ENCODE data around the gene MROH2A. TPM values are rescaled to one million over a fixed set of nuclear protein-coding genes. Genes with fewer than 3 reads are reported as not detected.

The MROH2A gene
- total and polyA plus RNA-seq, 5 experiments from 2014 or later: not detected

DNA sequence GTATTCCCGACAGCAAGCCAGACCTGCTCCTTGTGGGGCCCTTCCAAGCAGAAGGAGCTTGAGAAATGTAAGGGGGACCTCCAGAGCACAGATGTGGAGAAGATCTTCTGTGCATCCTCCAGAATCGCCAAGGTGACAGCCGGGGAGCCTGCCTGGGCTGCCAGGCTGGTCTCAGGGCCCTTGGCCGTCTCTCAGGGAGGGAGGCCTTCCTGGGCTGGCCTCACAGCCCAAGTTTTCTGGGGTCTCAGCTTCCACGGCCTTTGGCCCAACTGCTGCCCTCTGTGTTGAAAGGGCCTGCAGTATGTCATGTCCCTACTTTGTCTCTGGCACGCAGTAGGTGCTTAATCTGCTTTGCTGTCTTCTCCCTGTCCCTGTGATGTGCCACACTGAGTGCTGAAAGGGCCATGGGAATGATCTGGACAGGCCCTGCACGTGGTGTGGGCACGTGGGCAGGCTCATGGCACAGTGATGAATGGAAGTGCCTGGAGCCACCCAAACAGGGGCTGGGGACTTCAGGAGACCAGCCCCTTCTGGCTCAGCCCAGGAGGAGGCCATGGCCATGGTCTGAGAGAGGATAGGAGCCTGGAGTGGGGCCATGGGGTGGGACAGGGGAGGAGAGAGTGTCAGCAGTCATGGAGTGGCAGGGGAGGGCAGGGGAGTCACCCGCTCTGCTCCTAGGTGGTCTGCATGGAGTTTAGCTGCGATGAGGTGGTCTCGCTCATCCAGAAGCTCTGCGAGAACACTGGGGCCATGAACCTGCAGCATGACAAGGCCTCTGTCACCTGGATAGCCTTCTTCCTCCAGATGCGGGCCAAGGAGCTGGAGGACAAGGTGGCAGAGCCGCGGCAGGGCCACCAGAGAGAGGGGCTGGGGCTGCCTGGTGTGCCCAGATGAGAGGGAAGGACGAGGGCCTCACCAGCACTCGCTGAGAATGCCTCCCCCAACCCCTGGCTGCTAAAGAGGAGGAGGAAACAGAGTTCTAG, 40.8 kb downstream of the MROH2A start:
- POLR2A ChIA-PET: no interaction called here
- no peak for DNase-seq
- Mint-ChIP-seq H3K4me1 (peaks cover 0 to 7% (median 5%) of the 10 kb centered on the region in 4 donors), H3K27me3 (peaks cover 0 to 18% (median 11%) of the 10 kb centered on the region in 5 donors), H3K4me3 (no peak overlapping the region), H3K9me3 (no peaks in the 10 kb centered on the region), H3K36me3 (no peaks in the 10 kb centered on the region), H3K27ac (peak overlapping the region in 1 of 10 donors; percentile 18)
- no peak for ATAC-seq

DNA sequence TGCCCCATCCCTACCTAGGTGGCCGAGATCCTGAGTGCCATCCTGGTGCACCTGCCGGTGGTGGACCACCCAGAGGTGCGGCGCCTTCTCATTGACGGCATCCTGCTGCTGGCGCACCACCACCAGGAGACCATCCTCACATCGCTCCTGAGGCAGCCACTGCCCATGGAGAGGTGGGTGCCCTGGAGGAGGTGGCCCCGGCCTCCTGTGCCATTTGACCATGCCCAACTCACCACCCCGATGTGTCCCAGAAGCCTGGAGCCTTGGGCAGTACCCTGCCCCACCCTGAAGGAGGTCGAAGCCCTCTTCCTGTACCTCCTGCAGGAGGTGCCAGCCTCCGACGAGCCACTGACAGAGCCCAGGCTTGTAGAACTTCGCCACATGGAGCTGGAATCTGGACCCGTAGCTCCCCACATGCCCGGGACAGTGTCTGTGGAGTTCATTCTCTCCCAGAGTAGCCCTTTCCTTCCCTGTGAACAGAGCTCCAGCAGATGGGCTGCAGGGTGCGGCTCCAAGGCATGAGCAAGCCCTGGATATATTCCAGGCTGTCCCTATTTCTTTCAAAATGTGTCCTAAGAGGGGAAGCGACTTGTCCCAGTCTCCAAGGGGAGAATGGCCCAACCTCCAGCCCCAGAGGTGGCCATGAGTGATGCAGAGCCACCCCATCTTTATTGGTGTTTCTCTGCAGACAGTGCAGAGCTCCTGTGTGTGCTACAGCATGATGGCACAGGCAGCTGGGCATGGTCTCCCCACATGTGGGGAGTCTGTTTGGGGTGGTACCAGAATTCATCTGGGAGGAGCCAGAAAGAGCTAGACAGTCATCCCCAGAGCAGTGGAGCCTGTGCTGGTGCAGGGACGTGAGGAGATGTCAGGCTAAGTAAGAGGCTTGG, 42.0 kb downstream of the MROH2A start:
- POLR2A ChIA-PET: no interaction called here
- Mint-ChIP-seq H3K4me3 (no peak overlapping the region), H3K4me1 (peaks cover 0 to 7% (median 5%) of the 10 kb centered on the region in 4 donors), H3K27me3 (peaks cover 4 to 18% (median 11%) of the 10 kb centered on the region in 5 donors), H3K27ac (peak overlapping the region in 2 of 10 donors; percentile 27 to 79), H3K36me3 (no peaks in the 10 kb centered on the region), H3K9me3 (no peaks in the 10 kb centered on the region)
- peak in 2 of 10 donors; percentile 4 to 28 for DNase-seq
- ATAC-seq: no peak

DNA sequence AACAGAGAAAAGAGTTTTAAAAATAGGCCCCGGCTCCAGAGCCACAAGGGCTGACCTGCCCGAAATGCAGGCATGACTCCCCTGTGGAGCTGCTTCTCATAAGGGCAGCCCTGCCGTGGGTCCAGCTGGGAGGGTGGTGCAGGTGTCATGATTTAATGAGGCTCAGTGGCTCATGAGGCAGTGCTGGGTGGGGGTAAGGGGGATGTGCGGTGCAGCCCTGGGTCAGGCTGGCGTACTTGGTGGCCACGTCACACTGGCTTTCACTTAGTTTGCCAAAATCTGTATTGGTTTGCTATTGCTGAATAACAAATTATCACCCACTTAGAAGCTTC, 42.6 kb downstream of the MROH2A start:
- DNase-seq (no peak), ATAC-seq (no peak)
- peaks cover 0 to 7% (median 5%) of the 10 kb centered on the region in 4 donors for H3K4me1 Mint-ChIP-seq
- POLR2A ChIA-PET: no interaction called here
- H3K9me3 Mint-ChIP-seq: no peaks in the 10 kb centered on the region
- peaks cover 5 to 18% (median 9%) of the 10 kb centered on the region in 5 donors for H3K27me3 Mint-ChIP-seq
- H3K27ac Mint-ChIP-seq: no peak overlapping the region
- no peak overlapping the region for H3K4me3 Mint-ChIP-seq
- no peaks in the 10 kb centered on the region for H3K36me3 Mint-ChIP-seq

DNA sequence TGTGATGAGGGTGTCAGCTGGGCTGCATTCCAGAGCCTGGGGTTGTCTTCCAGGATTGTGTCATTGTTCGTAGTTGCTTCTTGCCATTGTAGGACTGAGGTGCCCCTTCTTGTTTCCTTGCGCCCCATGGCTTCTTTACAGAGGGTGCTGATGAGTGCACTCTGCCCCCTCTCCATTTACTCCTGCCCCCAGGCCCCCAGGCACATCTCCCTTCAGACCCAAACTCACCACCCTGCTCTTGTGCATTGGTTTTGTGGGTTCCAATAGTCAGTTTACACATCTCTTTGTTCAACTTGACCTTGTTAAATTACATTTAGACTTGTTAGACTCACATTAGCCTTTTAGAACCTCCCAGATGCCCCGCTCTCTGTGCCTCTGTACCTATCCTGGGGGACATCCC, 43.1 kb downstream of the MROH2A start:
- Mint-ChIP-seq H3K27ac (peak overlapping the region in 1 of 10 donors; percentile 62), H3K9me3 (peaks cover 0 to 2% (median 0%) of the 10 kb centered on the region in 9 donors), H3K27me3 (peaks cover 5 to 18% (median 6%) of the 10 kb centered on the region in 5 donors), H3K36me3 (no peaks in the 10 kb centered on the region), H3K4me1 (peaks cover 0 to 7% (median 5%) of the 10 kb centered on the region in 4 donors), H3K4me3 (no peak overlapping the region)
- DNase-seq (no peak), ATAC-seq (no peak)
- POLR2A ChIA-PET: no interaction called here

DNA sequence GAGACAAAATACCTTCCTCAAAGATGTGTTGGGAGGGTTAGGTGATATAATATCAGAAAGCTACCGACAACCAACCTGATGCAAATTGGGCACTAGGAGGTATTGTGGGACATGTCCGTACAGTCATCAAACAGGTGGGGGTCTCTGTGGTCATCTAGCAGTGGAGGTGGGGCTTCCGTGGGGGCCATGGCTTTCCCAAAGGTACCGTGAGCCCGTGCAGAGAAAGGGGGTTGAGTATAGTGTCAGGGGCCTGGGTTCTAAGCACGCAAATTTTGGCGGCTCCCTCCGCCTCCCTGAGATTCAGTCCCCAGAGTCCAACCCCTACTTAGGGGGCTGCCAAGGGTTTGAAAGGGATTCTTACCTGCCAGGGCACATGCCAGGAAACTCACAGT, 43.6 kb downstream of the MROH2A start:
- peaks cover 4 to 18% (median 6%) of the 10 kb centered on the region in 5 donors for H3K27me3 Mint-ChIP-seq
- ATAC-seq: no peak
- H3K4me3 Mint-ChIP-seq: no peak overlapping the region
- no peak for DNase-seq
- H3K9me3 Mint-ChIP-seq: peaks cover 0 to 3% (median 0%) of the 10 kb centered on the region in 9 donors
- peak overlapping the region in 1 of 10 donors; percentile 62 for H3K27ac Mint-ChIP-seq
- POLR2A ChIA-PET: no interaction called here
- H3K4me1 Mint-ChIP-seq: peaks cover 0 to 7% (median 5%) of the 10 kb centered on the region in 4 donors
- H3K36me3 Mint-ChIP-seq: no peaks in the 10 kb centered on the region

DNA sequence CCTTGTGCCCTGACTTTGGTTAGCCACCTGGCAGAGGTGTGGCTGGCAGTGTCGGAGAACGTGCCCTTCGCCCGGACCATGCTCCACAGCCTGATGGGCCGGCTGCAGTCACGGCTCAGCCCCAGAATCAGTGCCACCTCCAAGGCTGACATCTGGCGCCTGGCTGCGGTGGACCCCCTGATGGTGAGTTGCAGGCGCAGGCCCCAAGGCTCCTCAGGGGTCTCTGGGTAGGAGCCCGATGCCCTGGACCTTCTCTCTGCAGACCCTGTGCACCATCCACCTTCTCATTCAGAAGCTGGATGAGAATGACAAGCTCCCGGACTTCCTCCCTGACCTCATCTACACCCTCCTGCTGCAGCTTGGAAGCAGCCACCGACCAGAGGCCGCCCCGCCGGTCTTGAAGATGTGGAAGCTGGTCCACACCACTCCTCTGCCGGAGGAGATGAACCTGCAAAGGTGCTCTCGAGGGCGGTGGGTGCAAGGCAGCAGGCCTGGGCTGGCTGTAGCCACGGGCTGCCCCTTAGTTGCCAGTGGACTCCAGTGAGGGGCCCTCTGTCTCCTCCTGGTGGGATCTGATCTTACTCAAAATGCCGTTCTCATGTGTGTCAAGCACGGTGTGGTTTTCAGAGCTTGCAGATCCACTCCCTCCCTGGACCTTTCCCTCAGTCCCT, 44.1 kb downstream of the MROH2A start:
- ATAC-seq: no peak
- Mint-ChIP-seq H3K27me3 (peaks cover 2 to 12% (median 6%) of the 10 kb centered on the region in 5 donors), H3K36me3 (no peaks in the 10 kb centered on the region), H3K27ac (no peak overlapping the region), H3K4me3 (no peak overlapping the region), H3K4me1 (peaks cover 0 to 4% (median 2%) of the 10 kb centered on the region in 4 donors), H3K9me3 (peaks cover 0 to 3% (median 0%) of the 10 kb centered on the region in 9 donors)
- no peak for DNase-seq
- POLR2A ChIA-PET: no interaction called here

DNA sequence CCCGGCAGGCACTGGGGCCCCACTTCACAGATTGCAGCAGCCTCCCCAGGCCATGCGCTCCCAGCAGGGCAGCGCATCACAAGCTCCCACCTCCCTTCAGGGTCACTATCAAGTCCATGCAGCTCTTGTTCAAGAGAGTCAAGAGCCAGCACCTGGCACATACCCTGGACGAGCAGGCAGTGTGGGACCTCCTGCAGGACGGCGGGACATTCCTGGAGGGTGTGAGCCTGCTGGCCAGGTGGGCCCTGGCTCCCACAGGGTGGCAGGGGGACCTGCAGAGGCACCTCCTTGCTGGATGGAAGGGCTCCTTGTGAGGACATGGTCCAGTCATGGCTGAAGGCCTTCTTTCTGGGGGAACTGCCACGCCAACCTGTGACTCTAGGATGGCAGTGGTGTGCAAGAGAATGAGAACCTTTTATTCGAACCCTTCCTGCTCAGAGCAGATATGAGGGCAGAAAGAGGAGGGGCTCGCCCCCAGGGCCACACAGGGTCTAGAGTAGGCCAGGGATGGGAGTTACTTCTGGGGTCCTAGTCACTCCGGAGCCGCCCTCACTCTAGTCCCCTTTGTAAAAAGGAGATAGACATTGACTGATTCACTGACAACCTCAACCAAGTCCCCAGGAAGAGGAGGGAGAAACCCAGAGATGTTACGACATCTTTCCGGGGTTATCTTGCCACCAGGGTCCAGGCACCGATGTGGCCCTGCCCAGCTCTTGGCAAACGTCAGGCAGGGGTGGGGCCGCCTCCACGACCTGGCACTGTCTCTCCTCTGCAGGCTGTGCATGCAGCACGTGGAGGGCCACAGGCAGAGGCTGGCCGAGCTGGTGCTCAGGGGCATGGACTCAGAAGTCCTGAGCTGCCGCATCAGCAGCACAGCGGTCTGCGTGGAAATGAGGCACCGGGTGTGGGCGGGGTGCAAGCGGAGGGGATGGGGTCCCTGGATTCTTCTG, 44.9 kb downstream of the MROH2A start:
- peaks cover 1 to 5% (median 4%) of the 10 kb centered on the region in 5 donors for H3K27me3 Mint-ChIP-seq
- DNase-seq: peak in 1 of 10 donors; percentile 54
- no peaks in the 10 kb centered on the region for H3K36me3 Mint-ChIP-seq
- H3K4me1 Mint-ChIP-seq: peaks cover 0 to 2% (median 0%) of the 10 kb centered on the region in 4 donors
- peaks cover 0 to 3% (median 0%) of the 10 kb centered on the region in 9 donors for H3K9me3 Mint-ChIP-seq
- no peak overlapping the region for H3K27ac Mint-ChIP-seq
- POLR2A ChIA-PET: no interaction called here
- no peak overlapping the region for H3K4me3 Mint-ChIP-seq
- ATAC-seq: no peak

DNA sequence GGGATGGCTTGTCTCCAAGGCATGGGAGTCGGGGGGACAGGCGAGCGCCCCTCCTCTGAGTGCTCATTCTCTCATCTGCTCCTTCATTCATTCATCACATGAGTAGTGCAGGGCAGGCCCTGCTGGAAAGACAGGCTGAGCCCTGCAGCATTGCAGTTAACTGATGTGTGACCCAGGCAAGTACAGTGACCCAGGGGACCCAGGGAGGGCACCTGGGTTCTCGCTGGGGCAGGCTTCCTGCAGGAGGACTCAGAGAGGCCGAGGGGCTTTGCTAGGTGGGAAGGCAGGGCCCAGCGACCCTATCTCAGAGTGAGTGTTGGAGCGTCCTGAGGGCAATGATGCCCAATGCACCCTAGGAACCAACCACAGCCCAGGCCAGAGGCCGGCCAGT, 45.6 kb downstream of the MROH2A start:
- ATAC-seq (no peak), DNase-seq (peak in 1 of 10 donors; percentile 35)
- Mint-ChIP-seq H3K27ac (no peak overlapping the region), H3K4me1 (no peaks in the 10 kb centered on the region), H3K9me3 (peaks cover 0 to 3% (median 0%) of the 10 kb centered on the region in 9 donors), H3K27me3 (peaks cover 0 to 5% (median 3%) of the 10 kb centered on the region in 5 donors), H3K4me3 (no peak overlapping the region), H3K36me3 (no peaks in the 10 kb centered on the region)
- POLR2A ChIA-PET: no interaction called here

DNA sequence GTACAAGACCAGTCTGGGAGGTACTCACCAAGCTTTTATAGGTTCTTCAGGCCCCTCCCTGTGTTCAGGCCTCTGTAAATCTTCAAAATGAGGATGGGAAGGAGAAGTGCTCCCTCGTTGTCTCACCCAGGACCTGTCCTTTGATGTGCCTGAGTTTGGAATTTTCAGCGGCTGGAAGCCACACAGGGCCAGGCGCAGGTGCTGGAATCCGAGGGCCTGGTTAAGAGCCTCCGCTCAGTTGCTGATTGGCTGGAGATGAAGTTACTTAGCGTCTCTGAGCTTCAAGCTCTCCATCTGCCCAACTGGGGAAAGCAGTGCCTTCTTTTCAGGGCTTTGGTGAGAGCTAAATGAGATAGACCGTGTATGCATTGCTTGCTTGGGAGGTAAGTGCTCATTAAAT, 46.2 kb downstream of the MROH2A start:
- Mint-ChIP-seq H3K4me1 (no peaks in the 10 kb centered on the region), H3K9me3 (peaks cover 0 to 3% (median 0%) of the 10 kb centered on the region in 9 donors), H3K27me3 (peaks cover 0 to 5% (median 3%) of the 10 kb centered on the region in 5 donors), H3K36me3 (no peaks in the 10 kb centered on the region), H3K27ac (no peak overlapping the region), H3K4me3 (no peak overlapping the region)
- DNase-seq (no peak), ATAC-seq (no peak)
- POLR2A ChIA-PET: no interaction called here

DNA sequence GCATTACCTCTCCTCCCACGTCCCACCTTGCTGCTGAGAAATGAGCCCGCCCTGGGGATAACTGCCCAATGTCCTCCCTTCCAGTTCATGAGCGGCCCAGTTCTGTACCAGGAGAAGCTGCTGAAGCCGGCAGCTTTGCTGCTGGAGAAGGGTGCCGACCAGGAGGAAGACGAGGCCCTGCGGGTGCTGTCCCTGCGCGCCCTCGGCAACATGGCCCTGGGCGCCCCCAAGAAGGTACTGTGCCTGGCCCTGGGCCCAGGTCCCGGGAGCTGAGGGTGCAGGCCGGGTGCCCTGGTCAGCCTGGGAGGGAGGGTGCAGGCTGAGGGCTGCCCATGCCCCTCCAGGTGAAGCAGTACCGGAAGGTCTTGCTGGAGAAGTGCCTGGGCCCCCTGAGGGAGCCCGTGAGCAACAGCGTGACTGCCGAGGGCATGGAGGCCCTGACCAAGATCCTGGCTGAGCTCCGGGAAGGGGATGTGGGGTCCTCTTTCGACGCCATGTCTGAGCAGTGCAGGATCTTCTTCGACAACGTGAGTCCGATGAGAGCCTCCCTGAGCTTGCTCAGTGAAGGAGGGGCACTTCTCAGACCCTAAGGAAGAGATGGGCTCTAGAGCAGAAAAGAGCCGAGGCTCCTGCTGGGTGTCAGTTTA, 50.5 kb downstream of the MROH2A start:
- Mint-ChIP-seq H3K27ac (no peak overlapping the region), H3K36me3 (no peaks in the 10 kb centered on the region), H3K4me1 (no peaks in the 10 kb centered on the region), H3K27me3 (peaks cover 0 to 5% (median 0%) of the 10 kb centered on the region in 5 donors), H3K4me3 (no peak overlapping the region), H3K9me3 (peaks cover 0 to 3% (median 0%) of the 10 kb centered on the region in 9 donors)
- no peak for ATAC-seq
- POLR2A ChIA-PET: no interaction called here
- DNase-seq: no peak
